GM11168 (cell line): Measurements from ENCODE around the gene LAPTM4A.
"Not testable (repeated sequence)": the region's sequence is repeated elsewhere in the genome, so short reads cannot be mapped to it uniquely, and the experiment has no call there.

Source experiments
- in situ Hi-C: fragments of 300-500 bp; cut with MboI; formaldehyde crosslinking; loops from one replicate; pipeline ENCODE4 v1.12.0; 2022; ENCODE audit warnings: low sequenced_read_pairs; ENCODE audit not compliant: unreplicated experiment

The LAPTM4A gene

DNA sequence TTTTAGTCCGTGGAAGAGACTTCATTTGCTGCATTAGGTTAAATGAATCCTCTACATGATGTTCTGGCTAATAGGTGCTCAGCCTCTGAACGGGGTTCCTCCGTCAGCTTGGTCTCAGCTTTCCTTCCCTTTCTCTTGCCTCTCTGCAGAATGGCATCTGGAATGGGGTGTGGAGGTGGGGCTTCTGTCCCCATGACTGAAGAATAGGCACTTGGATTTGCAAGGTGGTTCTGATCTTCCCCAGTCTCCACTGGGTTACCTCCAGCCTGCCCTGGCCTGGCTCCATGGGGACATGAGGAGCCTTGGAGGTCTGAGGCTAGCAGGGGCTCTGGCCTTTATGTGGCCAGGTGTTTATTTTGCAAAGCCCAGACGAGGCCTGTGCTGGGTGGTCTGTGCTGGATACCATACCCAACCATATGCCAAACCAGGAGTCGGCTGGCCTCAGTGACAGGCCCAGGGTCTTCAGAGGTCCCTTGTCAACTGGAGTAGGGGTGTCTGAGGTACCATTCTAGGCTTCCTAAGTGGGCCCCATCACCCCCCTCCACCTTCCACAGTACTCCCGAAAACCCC lies 28.2 kb upstream of the LAPTM4A start:
- in situ Hi-C loops: no loop called here

DNA sequence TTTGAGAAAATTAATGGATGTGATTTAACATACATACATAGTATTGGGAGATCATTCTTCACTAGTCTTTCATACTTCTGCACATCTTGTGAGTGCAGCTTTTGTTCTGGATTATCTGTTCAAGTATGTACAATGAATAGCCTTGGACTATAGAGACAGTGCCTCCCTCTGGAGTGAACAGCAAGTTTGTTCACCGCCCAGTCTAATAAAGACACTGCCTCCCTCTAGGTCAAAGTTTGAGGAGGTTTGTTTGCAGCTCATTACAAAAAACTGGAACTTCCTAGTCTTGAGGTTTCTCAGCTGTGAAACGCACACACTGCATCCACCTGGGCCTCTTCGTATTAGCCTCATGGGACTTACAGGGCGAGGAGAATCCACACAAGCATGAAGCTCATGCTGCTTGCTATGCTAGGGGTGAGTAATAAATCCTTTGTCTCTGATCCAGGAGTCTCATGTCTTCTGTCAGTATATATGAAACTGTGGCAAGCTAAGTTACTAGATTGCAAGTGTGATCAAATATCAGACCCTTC lies 26.0 kb upstream of the LAPTM4A start:
- in situ Hi-C loops: no loop called here

- in situ Hi-C loops: no loop called here
Measured at GRCh38 chr2:20076757-20077156, 25.3 kb upstream of the LAPTM4A start.

DNA sequence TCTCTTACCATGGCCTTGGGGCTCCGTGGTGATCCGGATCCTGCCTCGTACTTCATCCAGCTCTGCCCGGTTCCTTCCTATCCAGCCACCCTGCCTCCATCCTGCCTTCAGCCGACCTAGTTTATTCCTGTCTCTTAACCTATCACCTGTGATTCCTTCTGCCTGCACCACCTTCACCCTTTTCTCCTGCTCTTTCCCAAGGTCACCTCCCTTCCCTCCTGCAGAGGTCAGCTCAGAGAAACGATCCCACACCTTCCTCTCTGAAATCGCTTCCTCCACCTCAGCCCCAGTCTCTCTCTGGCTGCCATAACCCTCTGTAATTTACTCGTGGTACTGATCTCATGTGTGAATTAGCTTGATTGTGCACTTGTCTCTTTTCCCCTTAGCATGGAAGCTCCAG lies 23.5 kb upstream of the LAPTM4A start:
- in situ Hi-C loops: no loop called here

- in situ Hi-C loops: not testable (repeated sequence)
Measured at GRCh38 chr2:20074046-20074648, 22.7 kb upstream of the LAPTM4A start.

GRCh38 chr2:20073460-20073859 lies 22.0 kb upstream of the LAPTM4A start:
- in situ Hi-C loops: no loop called here

GRCh38 chr2:20072436-20073158 lies 21.2 kb upstream of the LAPTM4A start:
- in situ Hi-C loops: no loop called here

DNA sequence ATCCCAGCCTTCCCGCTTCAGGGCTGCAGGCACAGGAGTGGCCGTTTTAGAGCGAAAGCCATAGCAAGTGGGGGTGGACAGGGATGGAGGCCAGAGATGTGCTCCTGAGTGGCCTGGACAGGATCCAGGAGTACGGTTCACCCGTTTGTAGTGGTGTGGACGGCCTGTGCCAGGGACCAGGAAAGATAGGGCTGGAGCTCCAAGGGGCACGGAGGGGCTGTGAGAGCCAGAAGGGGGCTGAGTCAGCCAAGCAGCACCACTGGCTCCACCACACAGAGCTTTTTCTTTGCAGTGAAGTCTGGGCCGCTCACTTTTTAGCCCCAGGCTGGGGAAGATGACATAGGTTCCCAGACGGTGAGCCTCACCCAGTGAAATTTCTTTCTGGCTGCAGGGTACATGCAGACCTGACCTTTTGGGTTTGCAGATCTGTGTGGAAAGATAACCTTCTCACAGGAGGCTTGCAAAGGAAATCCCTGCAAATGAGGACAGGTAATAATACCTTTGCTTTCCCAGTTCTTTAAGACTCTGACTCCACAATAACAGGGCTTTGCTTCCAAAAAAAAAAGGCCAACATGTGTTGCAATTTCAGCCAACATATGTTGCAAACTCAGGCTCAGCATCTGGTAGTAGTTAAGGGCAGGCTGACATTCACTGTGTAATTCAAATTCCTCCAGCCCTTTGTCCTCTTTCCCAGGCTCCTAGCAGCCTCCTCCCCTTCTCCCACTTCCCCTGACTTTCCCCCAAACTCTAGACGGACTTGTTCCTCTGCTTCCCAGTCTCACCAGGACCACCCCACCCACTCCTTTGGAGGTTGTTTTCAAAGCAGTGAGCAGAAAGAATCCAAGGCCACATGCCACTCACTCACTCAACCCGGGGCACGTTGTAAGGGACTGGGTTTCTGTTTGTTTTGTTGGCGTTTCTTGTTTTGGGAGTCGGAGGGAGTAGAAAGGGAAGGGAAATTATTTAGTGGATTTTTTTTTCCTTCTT lies 20.3 kb upstream of the LAPTM4A start:
- in situ Hi-C loops: no loop called here

DNA sequence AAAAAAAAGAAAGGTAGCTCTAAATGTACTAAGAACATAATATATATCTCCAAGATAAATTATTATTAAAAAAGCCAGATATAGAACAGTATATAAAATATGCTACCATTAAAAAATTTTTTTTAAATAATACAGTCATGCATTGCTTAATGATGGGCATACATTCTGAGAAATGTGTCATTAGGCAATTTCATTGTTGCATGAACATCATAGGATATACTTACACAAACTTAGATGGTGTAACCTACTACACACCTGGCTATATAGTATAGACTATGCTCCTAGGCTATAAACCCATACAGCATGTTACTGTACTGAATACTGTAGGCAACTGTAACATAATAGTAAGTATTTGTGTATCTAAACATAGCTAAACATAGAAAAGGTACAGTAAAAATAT lies 18.3 kb upstream of the LAPTM4A start:
- in situ Hi-C loops: no loop called here

GRCh38 chr2:20067992-20068584 lies 16.7 kb upstream of the LAPTM4A start:
- in situ Hi-C loops: no loop called here

GRCh38 chr2:20065885-20066602 lies 14.6 kb upstream of the LAPTM4A start:
- in situ Hi-C loops: no loop called here

GRCh38 chr2:20064841-20065240 lies 13.4 kb upstream of the LAPTM4A start:
- in situ Hi-C loops: no loop called here

DNA sequence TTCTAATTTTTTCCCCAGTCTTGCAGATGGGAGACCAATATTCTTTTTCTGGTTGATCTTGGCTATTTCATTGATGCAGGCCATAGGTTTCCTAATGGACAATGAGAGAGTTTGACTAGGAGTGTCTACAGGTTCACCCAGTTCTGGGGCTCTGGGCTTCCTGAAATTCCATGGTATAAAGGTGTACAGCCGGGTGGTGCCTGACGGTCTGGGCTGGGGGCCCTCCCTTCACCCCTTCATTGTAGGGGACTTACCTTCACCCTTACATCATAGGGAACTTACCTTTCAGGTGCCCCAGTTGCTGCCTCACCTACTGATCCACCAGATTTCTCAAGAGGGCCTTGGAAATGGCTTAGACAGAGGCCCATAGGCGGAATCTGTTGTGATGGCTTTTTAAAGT lies 13.0 kb upstream of the LAPTM4A start:
- in situ Hi-C loops: no loop called here

- in situ Hi-C loops: no loop called here
Measured at GRCh38 chr2:20062615-20063545, 11.5 kb upstream of the LAPTM4A start.

GRCh38 chr2:20061940-20062339 lies 10.5 kb upstream of the LAPTM4A start:
- in situ Hi-C loops: no loop called here

DNA sequence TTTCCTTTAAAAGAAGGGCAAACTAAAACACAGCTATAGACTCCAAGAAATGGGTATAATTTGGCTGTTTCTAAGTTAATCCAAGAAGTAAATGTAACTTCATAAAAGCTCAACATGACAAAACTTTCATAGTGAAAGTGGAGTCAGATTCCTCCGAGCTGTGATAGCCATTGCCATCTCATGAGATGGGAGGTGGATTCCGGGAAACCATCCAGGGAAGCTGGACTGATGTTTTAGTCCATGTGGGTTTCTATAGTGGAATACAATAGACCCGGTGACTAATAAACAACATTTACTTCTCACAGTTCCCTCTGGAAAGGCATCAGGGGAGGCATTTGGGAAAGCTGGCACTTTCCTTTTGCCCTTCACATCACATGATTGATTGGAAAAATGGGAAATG lies 10.0 kb upstream of the LAPTM4A start:
- in situ Hi-C loops: no loop called here

DNA sequence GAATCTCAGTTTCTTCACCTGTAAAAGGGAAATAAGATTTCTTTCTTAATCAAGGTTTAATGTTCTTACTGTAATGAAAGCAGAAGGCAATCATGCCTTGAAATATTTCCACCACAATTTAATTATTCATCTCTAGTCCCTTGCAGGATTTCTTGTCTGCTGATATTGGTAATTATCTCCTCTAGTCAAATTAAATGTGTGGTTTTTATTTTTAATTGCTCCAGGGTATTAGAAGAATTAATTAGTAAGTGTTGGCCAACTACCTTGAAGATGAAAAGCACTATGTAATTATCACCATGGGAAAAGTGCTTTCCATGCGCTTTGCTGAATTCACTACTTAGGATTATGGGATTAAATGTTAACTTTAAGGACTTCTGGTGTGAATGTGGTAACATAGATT lies 8.7 kb upstream of the LAPTM4A start:
- in situ Hi-C loops: no loop called here

- in situ Hi-C loops: no loop called here
Measured at GRCh38 chr2:20057268-20057667, 5.8 kb upstream of the LAPTM4A start.
